Smooth muscle cell (in vitro differentiated cells): ENCODE results near the gene SLC2A8. TPM values are rescaled to one million over a fixed set of nuclear protein-coding genes. Genes with fewer than 3 reads are reported as not detected.
A peak's percentile ranks its signal among the peaks of the same experiment; 100 is the strongest.

Experiments
- DNase-seq: peaks from one replicate; lab custom pipeline; 2025; ENCODE audit not compliant: unreplicated experiment; lab: John Stamatoyannopoulos, UW
- H2AFZ ChIP-seq: fragments of 200-600 bp; sonication (generic); 2 replicates; pipeline ENCODE4 v1.6.0; 2016; ENCODE audit warnings: antibody characterized with exemption, low read depth, mild to moderate bottlenecking
- H3F3A ChIP-seq: fragments of 200-600 bp; sonication (generic); 2 replicates; pipeline ENCODE4 v1.6.0; 2017; ENCODE audit warnings: antibody characterized with exemption, low read depth
- H3K27ac ChIP-seq: fragments of 200-600 bp; sonication (generic); 2 replicates; pipeline ENCODE4 v1.5.1; 2016; ENCODE audit warnings: low read depth, mild to moderate bottlenecking
- H3K27me3 ChIP-seq: fragments of 200-600 bp; sonication (generic); 2 replicates; pipeline ENCODE4 v1.6.1; 2016; ENCODE audit warnings: low read depth, mild to moderate bottlenecking
- H3K36me3 ChIP-seq: fragments of 200-600 bp; sonication (generic); 2 replicates; pipeline ENCODE4 v1.5.1; 2016; ENCODE audit warnings: low read depth
- H3K4me1 ChIP-seq: fragments of 200-600 bp; sonication (generic); 2 replicates; pipeline ENCODE4 v1.5.1; 2016; ENCODE audit warnings: low read depth
- H3K4me2 ChIP-seq: fragments of 200-600 bp; sonication (generic); 2 replicates; pipeline ENCODE4 v1.6.0; 2016; ENCODE audit warnings: mild to moderate bottlenecking
- H3K4me3 ChIP-seq: fragments of 200-600 bp; sonication (generic); 2 replicates; pipeline ENCODE4 v1.5.1; 2016; ENCODE audit warnings: mild to moderate bottlenecking
- H3K79me2 ChIP-seq: fragments of 200-600 bp; sonication (generic); 2 replicates; pipeline ENCODE4 v1.6.0; 2016; ENCODE audit warnings: low read depth, mild to moderate bottlenecking
- H3K9ac ChIP-seq: fragments of 200-600 bp; sonication (generic); 2 replicates; pipeline ENCODE4 v1.6.0; 2016; ENCODE audit warnings: low read depth
- H3K9me3 ChIP-seq: fragments of 200-600 bp; sonication (generic); replicated peaks from 2 replicates; pipeline ENCODE4 v1.5.1; 2016; ENCODE audit warnings: low read depth
- H4K20me1 ChIP-seq: fragments of 200-600 bp; sonication (generic); 2 replicates; pipeline ENCODE4 v1.6.0; 2016; ENCODE audit warnings: low read depth
- WGBS: methylation state at CpG from one replicate; pipeline ENCODE4 v1.1.7; 2016; ENCODE audit warnings: low lambda C conversion rate; 5-methylcytosine and 5-hydroxymethylcytosine counted together
- polyA plus RNA-seq: library from polyadenylated mRNA; unstranded; fragments of >200 nt; fragmentation: Nextera tagmentation; extraction: Ambion mirVana; gene quantifications from 2 replicates; pipeline ENCODE4 v1.2.1, GENCODE V29; 2016
- total RNA-seq: library from RNA; depleted of rRNA; stranded (reverse); fragments of >200 nt; gene quantifications from 2 replicates; pipeline ENCODE4 v1.2.3, GENCODE V29; 2014
- TF ChIP-seq, protein P1 (sequence below): fragments of 200-600 bp; sonication (generic); IDR thresholded peaks from 2 replicates; pipeline ENCODE4 v1.5.1; 2017; ENCODE audit warnings: borderline replicate concordance, mild to moderate bottlenecking, antibody characterized with exemption; ENCODE audit not compliant: insufficient read depth, poor library complexity, severe bottlenecking

The SLC2A8 gene
- total and polyA plus RNA-seq, 2 experiments from 2014 or later: 16.9 to 27.7 TPM

DNA sequence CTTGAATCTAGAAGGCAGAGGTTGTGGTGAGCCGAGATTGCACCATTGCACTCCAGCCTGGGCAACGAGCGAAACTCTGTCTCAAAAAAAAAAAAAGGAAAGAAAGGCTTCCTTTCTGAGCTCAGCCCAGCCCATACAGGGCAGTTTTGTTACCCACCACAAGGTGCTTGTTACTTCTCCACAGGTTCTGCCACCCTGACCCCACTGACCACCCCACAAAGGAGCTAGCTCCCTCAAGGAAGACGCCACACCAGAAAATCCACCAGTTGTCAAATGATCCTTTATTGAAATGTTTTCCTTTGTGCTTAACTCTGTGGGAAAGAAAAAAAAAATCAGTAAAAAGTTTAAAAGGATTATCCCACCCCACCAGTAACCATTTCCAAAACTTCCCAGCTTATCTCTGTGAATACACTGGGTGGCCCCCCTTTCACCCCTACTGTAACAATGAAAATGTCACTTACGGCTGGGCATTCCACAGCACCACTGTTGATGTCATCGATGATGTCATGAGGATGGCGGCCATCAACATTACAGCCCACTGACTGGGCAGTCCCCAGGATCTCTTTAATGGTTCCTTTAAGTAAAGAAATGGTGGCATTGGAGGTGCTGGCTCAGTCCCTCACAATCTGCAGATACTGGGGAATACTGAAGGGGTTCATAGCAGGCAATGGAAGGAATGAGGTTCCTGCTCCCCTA is 50.6 kb downstream of the SLC2A8 start:
- Histone ChIP-seq H3K4me3 (no peak overlapping the region), H4K20me1 (peaks cover 65% of the 10 kb centered on the region), H3K27me3 (no peaks in the 10 kb centered on the region), H3K4me1 (peaks cover 17% of the 10 kb centered on the region), H3F3A (peaks cover 58% of the 10 kb centered on the region), H3K36me3 (peaks cover 4% of the 10 kb centered on the region), H3K79me2 (peaks cover 36% of the 10 kb centered on the region), H3K9ac (no peak overlapping the region), H2AFZ (no peak overlapping the region), H3K27ac (peak overlapping the region; percentile 89), H3K9me3 (no peaks in the 10 kb centered on the region), H3K4me2 (peak overlapping the region; percentile 94)
- no peak for DNase-seq
- TF ChIP-seq, protein P1, sequence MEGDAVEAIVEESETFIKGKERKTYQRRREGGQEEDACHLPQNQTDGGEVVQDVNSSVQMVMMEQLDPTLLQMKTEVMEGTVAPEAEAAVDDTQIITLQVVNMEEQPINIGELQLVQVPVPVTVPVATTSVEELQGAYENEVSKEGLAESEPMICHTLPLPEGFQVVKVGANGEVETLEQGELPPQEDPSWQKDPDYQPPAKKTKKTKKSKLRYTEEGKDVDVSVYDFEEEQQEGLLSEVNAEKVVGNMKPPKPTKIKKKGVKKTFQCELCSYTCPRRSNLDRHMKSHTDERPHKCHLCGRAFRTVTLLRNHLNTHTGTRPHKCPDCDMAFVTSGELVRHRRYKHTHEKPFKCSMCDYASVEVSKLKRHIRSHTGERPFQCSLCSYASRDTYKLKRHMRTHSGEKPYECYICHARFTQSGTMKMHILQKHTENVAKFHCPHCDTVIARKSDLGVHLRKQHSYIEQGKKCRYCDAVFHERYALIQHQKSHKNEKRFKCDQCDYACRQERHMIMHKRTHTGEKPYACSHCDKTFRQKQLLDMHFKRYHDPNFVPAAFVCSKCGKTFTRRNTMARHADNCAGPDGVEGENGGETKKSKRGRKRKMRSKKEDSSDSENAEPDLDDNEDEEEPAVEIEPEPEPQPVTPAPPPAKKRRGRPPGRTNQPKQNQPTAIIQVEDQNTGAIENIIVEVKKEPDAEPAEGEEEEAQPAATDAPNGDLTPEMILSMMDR: no peak
- WGBS: 78% methylated on average over 7 of the region's 7 CpGs

DNA sequence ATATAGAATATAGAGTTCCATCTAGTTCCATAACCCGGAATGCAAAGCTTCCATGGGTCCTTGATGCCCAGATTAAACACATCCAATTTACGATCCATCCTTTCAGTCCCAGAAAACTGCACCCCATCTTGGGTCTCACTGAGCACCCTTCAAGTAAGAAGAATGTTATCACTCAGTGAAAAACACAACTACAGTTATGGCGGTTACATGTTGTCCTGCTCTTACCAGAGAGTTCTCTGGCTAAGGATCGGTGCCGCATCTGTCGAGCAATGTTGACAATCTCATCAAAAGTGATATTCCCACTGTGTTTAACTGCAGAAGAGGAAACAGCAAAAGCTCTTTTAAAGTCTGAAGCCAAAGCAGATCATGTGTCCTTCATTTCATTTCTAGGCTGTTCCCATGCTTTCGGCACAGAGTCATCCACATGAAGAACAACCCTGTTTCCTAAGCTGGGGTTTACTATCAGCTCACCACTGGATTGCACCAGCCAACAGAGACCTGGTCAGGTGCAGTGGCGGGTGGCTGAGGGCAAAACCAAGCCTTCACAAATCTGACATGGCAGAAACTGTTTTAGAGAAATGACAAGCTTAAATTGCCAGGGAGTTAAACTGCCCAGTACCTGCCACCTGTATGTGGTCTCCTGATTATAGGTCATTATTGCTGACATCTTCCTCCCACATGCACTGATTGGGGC is 51.3 kb downstream of the SLC2A8 start:
- Histone ChIP-seq H3K4me1 (peaks cover 17% of the 10 kb centered on the region), H3F3A (peaks cover 58% of the 10 kb centered on the region), H2AFZ (no peak overlapping the region), H3K4me2 (peak overlapping the region; percentile 94), H3K4me3 (peak overlapping the region; percentile 86), H3K36me3 (peaks cover 4% of the 10 kb centered on the region), H3K27ac (peak overlapping the region; percentile 89), H3K9me3 (no peaks in the 10 kb centered on the region), H4K20me1 (peaks cover 65% of the 10 kb centered on the region), H3K79me2 (peaks cover 36% of the 10 kb centered on the region), H3K9ac (no peak overlapping the region), H3K27me3 (no peaks in the 10 kb centered on the region)
- DNase-seq: no peak
- 96% methylated on average over 8 of the region's 8 CpGs for WGBS
- TF ChIP-seq, protein P1: no peak

DNA sequence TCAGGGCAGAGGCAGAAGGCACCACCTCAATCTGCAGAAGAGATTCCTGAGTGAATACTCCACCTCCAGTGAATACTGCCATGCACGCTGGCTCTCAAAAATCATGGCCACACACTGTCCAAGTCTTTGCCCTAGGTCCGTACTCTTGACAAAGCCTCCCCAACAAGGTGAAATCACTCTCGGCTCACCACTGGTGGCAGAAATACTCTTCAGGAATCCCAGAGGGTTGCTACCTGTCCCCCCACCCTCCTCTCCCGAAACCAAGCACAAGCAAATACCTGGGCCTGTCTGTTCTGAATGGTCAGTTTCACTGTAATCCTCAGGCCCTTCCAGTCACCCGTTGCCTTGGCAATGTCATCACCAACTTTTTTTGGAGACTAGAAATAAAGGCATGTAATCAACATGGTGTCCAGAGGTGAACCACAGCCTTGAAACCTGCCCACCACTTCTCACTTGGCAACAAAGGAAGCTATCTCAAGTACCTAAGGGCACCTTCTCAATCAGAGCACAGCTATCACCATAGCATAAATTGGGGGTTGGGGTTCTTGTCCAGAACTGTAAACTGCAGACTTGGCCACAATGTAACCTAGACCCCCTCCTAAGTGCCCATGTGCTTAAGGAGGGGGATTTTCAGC is 52.5 kb downstream of the SLC2A8 start:
- 60% methylated on average over 5 of the region's 5 CpGs for WGBS
- no peaks in the 10 kb centered on the region for H3K9me3 ChIP-seq
- peak overlapping the region; percentile 86 for H3K4me3 ChIP-seq
- H3K9ac ChIP-seq: peak overlapping the region; percentile 94
- peaks cover 4% of the 10 kb centered on the region for H3K36me3 ChIP-seq
- peaks cover 17% of the 10 kb centered on the region for H3K4me1 ChIP-seq
- H3K27ac ChIP-seq: peak overlapping the region; percentile 89
- H2AFZ ChIP-seq: no peak overlapping the region
- peaks cover 36% of the 10 kb centered on the region for H3K79me2 ChIP-seq
- H3F3A ChIP-seq: peaks cover 52% of the 10 kb centered on the region
- TF ChIP-seq, protein P1: no peak
- peaks cover 59% of the 10 kb centered on the region for H4K20me1 ChIP-seq
- no peaks in the 10 kb centered on the region for H3K27me3 ChIP-seq
- peak overlapping the region; percentile 94 for H3K4me2 ChIP-seq
- DNase-seq: no peak
